Panc1 (cell line): ENCODE data around the gene WNK2.

Experiments
- POLR2AphosphoS5 ChIP-seq: IDR thresholded peaks from 2 replicates; pipeline ENCODE4 v1.6.1; 2012; ENCODE audit warnings: mild to moderate bottlenecking, low read depth, low read length, moderate library complexity
- TF ChIP-seq, protein P1 (sequence below): fragments of 450-650 bp; IDR thresholded peaks from 2 replicates; pipeline ENCODE4 v1.5.1; 2017; ENCODE audit warnings: mild to moderate bottlenecking

DNA sequence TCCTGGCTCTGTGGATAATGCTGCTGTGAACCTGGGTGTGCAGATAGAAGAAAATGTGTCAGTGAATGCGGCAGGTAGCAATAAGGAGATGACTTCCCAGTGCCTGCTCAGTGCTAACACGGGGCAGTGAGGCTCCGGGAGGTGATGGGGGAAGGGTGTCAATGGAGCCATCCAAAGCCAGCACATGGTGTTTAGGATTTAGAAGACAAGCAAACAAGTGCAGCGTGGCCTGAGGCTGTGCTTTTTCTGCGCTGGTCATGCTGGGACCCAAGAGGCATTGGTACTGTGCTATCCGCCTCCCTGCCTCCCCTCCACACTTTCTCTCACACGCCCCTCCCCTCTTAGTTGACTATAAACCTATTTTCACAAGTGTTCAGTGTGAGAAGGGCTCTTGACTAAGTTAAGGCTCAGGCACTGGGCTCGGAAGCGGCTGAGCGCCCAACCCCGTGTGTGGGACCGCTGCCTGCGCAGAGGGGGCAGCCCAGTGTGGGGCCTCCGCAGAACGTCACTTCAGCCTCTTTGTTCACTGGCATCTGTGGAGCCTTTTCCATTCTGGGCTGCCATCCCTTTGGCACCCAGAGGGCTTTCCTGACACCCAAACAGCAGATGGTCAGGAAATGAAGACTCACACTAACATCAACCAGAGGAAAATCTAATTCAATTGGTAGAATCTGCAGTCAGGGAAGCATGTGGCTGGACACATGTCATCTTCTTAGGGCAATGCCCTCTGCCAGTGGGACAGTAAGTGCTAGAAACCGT lies 28.0 kb upstream of the WNK2 start:
- TF ChIP-seq, protein P1, sequence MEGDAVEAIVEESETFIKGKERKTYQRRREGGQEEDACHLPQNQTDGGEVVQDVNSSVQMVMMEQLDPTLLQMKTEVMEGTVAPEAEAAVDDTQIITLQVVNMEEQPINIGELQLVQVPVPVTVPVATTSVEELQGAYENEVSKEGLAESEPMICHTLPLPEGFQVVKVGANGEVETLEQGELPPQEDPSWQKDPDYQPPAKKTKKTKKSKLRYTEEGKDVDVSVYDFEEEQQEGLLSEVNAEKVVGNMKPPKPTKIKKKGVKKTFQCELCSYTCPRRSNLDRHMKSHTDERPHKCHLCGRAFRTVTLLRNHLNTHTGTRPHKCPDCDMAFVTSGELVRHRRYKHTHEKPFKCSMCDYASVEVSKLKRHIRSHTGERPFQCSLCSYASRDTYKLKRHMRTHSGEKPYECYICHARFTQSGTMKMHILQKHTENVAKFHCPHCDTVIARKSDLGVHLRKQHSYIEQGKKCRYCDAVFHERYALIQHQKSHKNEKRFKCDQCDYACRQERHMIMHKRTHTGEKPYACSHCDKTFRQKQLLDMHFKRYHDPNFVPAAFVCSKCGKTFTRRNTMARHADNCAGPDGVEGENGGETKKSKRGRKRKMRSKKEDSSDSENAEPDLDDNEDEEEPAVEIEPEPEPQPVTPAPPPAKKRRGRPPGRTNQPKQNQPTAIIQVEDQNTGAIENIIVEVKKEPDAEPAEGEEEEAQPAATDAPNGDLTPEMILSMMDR: no peak
- TF ChIP-seq POLR2AphosphoS5: no peak
